AG09309 (cell line): Measurements from ENCODE around the gene ZMYND15.

ENCODE experiments used
- DNase-seq: peaks from one replicate; pipeline ENCODE4 v3.0.0-alpha.2; 2010; ENCODE audit warnings: low read depth
- H3K4me3 ChIP-seq: 2 replicates; pipeline ENCODE4 v1.5.1; 2011; ENCODE audit warnings: mild to moderate bottlenecking, low read depth, low read length, moderate library complexity; ENCODE audit not compliant: control insufficient read depth
- TF ChIP-seq, protein P1 (sequence below): IDR thresholded peaks from 2 replicates; pipeline ENCODE4 v1.5.1; 2011; ENCODE audit warnings: mild to moderate bottlenecking, low read depth, low read length, inconsistent platforms; ENCODE audit not compliant: insufficient read depth, control insufficient read depth; ENCODE audit errors: missing control alignments

The ZMYND15 gene

DNA sequence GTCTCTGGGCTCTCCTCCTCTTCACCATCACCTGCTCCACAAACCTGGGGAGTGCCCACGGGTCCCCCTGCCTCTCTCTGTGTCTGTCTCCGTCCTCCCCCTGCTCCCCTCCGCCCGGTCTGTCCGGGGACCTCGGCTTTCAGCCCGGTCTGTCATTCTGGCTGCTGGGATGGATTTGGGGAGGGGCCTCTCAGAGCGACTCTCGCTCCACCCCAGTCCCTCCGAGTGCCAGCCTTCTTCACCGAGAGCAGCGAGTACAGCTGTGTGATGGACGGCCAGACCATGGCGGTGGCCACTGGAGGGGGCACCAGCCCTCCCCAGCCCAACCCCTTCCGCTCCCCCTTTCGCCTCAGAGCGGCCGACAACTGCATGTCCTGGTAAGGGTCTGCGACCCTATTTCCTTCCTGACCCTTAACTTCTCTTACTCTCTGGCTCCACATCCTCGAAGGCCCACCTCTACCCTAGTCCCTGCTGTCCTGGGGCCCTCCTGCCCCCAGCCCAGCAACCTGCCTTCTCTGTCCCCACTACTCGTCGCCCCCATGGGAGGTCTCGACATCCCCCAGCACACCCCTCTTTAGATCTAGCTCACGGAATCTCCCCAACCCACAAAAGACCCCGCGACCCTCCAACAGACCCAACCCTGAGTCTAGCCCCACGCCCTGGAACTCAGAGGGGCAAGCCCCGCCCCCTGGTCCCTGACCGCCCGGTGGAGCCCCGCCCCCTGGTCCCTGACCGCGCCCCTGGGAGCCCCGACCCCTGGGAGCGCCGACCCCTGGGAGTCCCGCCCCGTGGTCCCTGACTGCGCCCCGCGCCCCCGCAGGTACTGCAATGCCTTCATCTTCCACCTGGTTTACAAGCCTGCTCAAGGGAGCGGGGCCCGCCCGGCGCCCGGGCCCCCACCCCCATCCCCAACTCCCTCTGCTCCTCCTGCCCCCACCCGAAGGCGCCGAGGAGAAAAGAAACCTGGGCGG lies 5.7 kb downstream of the ZMYND15 start:
- TF ChIP-seq, protein P1, sequence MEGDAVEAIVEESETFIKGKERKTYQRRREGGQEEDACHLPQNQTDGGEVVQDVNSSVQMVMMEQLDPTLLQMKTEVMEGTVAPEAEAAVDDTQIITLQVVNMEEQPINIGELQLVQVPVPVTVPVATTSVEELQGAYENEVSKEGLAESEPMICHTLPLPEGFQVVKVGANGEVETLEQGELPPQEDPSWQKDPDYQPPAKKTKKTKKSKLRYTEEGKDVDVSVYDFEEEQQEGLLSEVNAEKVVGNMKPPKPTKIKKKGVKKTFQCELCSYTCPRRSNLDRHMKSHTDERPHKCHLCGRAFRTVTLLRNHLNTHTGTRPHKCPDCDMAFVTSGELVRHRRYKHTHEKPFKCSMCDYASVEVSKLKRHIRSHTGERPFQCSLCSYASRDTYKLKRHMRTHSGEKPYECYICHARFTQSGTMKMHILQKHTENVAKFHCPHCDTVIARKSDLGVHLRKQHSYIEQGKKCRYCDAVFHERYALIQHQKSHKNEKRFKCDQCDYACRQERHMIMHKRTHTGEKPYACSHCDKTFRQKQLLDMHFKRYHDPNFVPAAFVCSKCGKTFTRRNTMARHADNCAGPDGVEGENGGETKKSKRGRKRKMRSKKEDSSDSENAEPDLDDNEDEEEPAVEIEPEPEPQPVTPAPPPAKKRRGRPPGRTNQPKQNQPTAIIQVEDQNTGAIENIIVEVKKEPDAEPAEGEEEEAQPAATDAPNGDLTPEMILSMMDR, result no peak
- H3K4me3 ChIP-seq, result no peak overlapping the region

GRCh38 chr17:4747847-4748246 lies 8.2 kb downstream of the ZMYND15 start:
- no peak overlapping the region for H3K4me3 ChIP-seq
- no peak for DNase-seq
- TF ChIP-seq, protein P1, result no peak

More for the DNA sequence above, 5.7 kb downstream of the ZMYND15 start:
- no peak for DNase-seq

DNA sequence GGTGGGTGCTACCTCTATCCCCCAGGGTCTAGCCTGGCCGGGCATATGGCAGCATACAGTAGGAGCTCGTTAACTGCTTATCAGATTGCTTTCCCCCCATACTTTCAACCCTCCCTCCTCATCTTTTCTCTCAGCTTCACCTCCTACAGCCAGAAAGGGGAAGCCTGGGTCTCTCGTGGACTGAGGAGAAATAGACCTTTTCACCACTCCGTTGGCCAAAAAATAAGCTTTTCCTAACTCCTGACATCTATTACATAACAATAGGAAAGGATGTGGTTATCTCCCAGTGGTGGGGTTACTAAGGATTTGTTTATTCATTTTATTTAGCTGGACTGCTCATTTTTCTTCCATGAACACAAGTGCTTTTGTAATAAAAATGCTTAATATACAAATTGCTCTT lies 9.1 kb downstream of the ZMYND15 start:
- H3K4me3 ChIP-seq, result no peak overlapping the region
- no peak for DNase-seq
- TF ChIP-seq, protein P1, result no peak

DNA sequence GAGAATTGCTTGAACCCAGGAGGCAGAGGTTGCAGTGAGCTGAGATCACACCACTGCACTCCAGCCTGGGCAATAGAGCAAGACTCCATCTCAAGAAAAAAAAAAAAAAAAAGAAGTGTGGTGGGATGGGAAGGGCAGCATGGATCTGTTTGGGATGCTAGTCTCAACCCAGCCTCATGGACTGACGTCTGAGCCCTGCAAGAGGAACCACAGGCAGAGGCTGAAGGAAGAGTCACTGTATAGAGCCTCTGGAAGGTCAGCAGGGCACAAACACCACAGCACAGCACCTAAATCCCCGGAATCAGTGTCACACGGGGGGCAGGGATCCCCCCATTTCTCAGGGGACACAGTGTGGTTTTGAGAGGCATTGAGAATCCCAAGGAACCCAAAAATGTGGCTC lies 11.0 kb downstream of the ZMYND15 start:
- H3K4me3 ChIP-seq, result no peak overlapping the region
- no peak for DNase-seq
- TF ChIP-seq, protein P1, result no peak

DNA sequence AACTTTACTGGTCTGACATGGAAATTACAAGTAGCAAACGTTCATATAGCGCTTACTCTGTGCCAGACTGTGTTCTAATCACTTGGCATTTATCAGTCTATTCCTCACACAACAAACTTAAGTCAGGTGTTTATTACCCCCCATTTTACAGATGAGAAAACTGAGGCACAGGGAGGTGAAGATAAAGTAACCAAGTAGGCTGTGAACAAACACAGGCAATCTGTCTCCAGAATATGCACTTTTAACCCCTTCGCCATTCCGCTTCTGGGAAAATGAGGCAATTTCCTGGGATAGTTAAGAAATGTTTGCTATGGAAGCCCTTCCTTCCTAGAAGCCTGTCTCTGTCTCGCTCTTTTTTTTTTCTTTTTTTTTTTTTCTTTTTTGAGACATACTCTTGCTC lies 12.3 kb downstream of the ZMYND15 start:
- no peak overlapping the region for H3K4me3 ChIP-seq
- TF ChIP-seq, protein P1, result no peak
- no peak for DNase-seq

DNA sequence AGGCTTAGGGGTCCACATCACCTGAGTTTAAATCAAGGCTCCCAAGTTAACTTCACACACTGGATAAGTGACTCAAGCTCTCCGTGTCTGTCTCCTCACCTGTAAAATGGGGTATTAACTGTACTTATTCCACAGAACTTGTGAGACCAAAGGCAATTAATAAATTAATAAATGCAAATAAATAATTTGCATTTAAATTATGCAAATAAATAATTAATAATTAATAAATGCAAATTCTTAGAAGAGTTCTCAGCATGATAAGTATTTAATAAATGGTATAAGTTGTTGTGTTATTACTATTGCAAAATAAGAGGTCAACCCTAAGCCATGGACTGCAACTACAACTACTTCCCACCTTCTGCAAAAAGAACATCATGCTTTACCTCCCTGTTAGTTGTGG lies 13.8 kb downstream of the ZMYND15 start:
- TF ChIP-seq, protein P1, result no peak
- no peak overlapping the region for H3K4me3 ChIP-seq

More for the DNA sequence above, 13.8 kb downstream of the ZMYND15 start:
- DNase-seq, result no peak
